CD4-positive, alpha-beta T cell (primary cell): ENCODE measurements around the gene LYRM9. TPM values are rescaled to one million over a fixed set of nuclear protein-coding genes. Genes with fewer than 3 reads are reported as not detected.
"Not testable (repeated sequence)": the region's sequence is repeated elsewhere in the genome, so short reads cannot be mapped to it uniquely, and the experiment has no call there.

Experiments
- ATAC-seq: fragments of 200-7000 bp; cut with Tn5 transposase; one replicate; pipeline ENCODE4 v1.10.0; 2022; ENCODE audit warnings: mild to moderate bottlenecking; ENCODE audit not compliant: poor library complexity
- CTCF ChIA-PET: fragments of 350-600 bp; sonication (Branson Sonifier 250); formaldehyde crosslinking; loops from one replicate; lab custom pipeline; 2021; ENCODE audit warnings: antibody characterized with exemption, inconsistent platforms; lab: Charles Lee
- POLR2A ChIA-PET: fragments of 350-600 bp; sonication (Branson Sonifier 250); formaldehyde crosslinking; loops from one replicate; lab custom pipeline; 2021; ENCODE audit warnings: antibody characterized with exemption, inconsistent platforms; lab: Charles Lee
- DNase-seq, 14 experiments: peaks; one replicate each; pipeline ENCODE4 v3.0.0-alpha.2; 2013 to 2020; ENCODE audit warnings: mixed read lengths in 2 of 14
- H3K27ac ChIP-seq, 2 donors: one replicate each; pipeline versions ENCODE4 v1.5.1 to v1.7.0; 2013; ENCODE audit warnings: low read length in 2 of 2, low read depth in 1 of 2, mild to moderate bottlenecking in 1 of 2
- H3K27me3 ChIP-seq, 2 experiments: 1 replicate in 1 of 2; 2 replicates in 1 of 2; pipeline versions ENCODE4 v1.6.1 to v1.7.0; 2013; ENCODE audit warnings: low read length in 2 of 2, control low read depth in 1 of 2, mild to moderate bottlenecking in 1 of 2, moderate library complexity in 1 of 2; ENCODE audit not compliant: insufficient read depth in 2 of 2, control insufficient read depth in 1 of 2
- H3K36me3 ChIP-seq: one replicate; pipeline ENCODE4 v1.6.1; 2013; ENCODE audit warnings: low read length, control low read depth; ENCODE audit not compliant: insufficient read depth
- H3K4me1 ChIP-seq: one replicate; pipeline ENCODE4 v1.6.1; 2013; ENCODE audit warnings: low read length, control low read depth; ENCODE audit not compliant: insufficient read depth
- H3K4me3 ChIP-seq: one replicate; pipeline ENCODE4 v1.5.1; 2013; ENCODE audit warnings: mild to moderate bottlenecking, low read length, moderate library complexity
- H3K9me3 ChIP-seq, 2 experiments: 1 replicate in 1 of 2; 2 replicates in 1 of 2; pipeline versions ENCODE4 v1.6.1 to v1.7.0; 2013; ENCODE audit warnings: low read length in 2 of 2, mild to moderate bottlenecking in 2 of 2, control low read depth in 1 of 2, moderate library complexity in 1 of 2; ENCODE audit not compliant: control insufficient read depth in 1 of 2, insufficient read depth in 1 of 2
- H3K27ac Mint-ChIP-seq: one replicate; pipeline ENCODE4 v1.8.0; 2020; ENCODE audit warnings: mixed read lengths
- H3K27me3 Mint-ChIP-seq: one replicate; pipeline ENCODE4 v1.8.0; 2021; ENCODE audit warnings: mixed read lengths
- H3K36me3 Mint-ChIP-seq: one replicate; pipeline ENCODE4 v1.8.0; 2021; ENCODE audit warnings: low read depth, mixed read lengths
- H3K4me1 Mint-ChIP-seq: one replicate; pipeline ENCODE4 v1.8.0; 2021; ENCODE audit warnings: low read depth, mixed read lengths
- H3K4me3 Mint-ChIP-seq: one replicate; pipeline ENCODE4 v1.8.0; 2020; ENCODE audit warnings: mild to moderate bottlenecking, mixed read lengths
- H3K9me3 Mint-ChIP-seq: one replicate; pipeline ENCODE4 v1.8.0; 2020; ENCODE audit warnings: mixed read lengths
- intact Hi-C, 2 experiments: fragments of 100-400 bp; cut with DNase I in 1 of 2; cut with micrococcal nuclease in 1 of 2; formaldehyde crosslinking; loops; one replicate each; pipeline versions ENCODE4 v1.15.1 to v1.9.0; 2023 to 2025; cut with DNase I, micrococcal nuclease
- total RNA-seq, 174 experiments: library from RNA in 2 of 174; stranded (reverse) in 2 of 174; gene quantifications; one replicate each; pipeline ENCODE4 v1.2.3 and lab custom pipeline; 2021 to 2026
- TF ChIP-seq, protein P1 (sequence below): fragments of 200-600 bp; IDR thresholded peaks from one replicate; pipeline ENCODE4 v1.8.0; 2022; ENCODE audit warnings: antibody characterized with exemption, mild to moderate bottlenecking

Gene LYRM9
- total RNA-seq, 2 experiments from 2014 or later: 13.0 to 15.7 TPM

DNA sequence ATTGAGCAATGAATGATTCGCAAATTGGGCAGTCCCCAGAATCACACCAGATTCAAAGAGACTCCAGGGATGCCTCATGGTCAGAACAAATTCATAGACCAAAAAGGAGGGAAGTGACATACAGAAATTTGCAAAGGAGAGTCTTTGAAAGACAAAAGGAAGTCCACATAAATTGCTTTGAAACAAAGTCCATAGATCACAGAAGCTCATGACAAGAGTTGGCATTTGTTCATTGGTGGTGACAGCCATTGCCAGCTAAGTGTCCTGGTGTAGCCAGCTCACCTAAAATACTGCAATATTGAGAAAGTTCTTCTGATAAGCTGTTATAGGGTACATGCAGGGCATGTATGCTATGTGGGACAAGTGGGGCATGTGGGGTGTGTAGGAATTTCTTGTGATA is 55.4 kb downstream of the LYRM9 start:
- H3K9me3 ChIP-seq, CTCF ChIA-PET, H3K4me3 Mint-ChIP-seq, ATAC-seq, H3K9me3 Mint-ChIP-seq, H3K4me1 Mint-ChIP-seq, H3K4me3 ChIP-seq, H3K27me3 ChIP-seq, intact Hi-C loops, POLR2A ChIA-PET, H3K36me3 Mint-ChIP-seq, H3K4me1 ChIP-seq, H3K27ac ChIP-seq, H3K27me3 Mint-ChIP-seq, H3K36me3 ChIP-seq, H3K27ac Mint-ChIP-seq, DNase-seq: not testable (repeated sequence)

DNA sequence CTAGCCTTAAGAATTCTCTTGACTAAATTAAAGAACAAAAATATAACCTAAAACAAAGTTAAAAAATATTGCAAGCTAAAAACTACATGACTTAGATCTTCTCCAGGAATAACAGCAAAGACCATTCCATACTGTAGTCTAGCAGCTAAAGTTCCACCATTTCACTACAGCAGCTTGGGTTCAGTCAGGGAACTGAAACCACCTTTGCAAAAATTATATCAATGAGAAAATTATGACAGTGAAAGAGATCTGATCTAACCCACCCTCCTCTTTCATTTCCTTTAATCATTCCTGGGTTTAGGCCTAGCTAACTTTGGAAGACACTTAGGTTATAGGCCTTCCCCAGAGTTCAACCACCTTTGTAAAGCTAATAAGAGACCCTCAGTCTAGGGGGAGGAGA is 56.5 kb downstream of the LYRM9 start:
- ChIA-PET CTCF (interaction anchor here (1.2 kb wide), 1 partner anchor 32 kb away, joined by 3 read pairs; no protein-coding TSS in a partner anchor), POLR2A (no interaction called here)
- ATAC-seq: no peak
- H3K4me1 ChIP-seq: no peaks in the 10 kb centered on the region
- H3K9me3 ChIP-seq: no peaks in the 10 kb centered on the region
- Mint-ChIP-seq H3K36me3 (no peaks in the 10 kb centered on the region), H3K9me3 (no peaks in the 10 kb centered on the region), H3K4me3 (no peak overlapping the region), H3K27ac (no peak overlapping the region), H3K4me1 (no peaks in the 10 kb centered on the region), H3K27me3 (no peaks in the 10 kb centered on the region)
- intact Hi-C loops: no loop called here
- no peak overlapping the region for H3K4me3 ChIP-seq
- H3K36me3 ChIP-seq: no peaks in the 10 kb centered on the region
- no peak for DNase-seq
- no peaks in the 10 kb centered on the region for H3K27me3 ChIP-seq
- no peak overlapping the region for H3K27ac ChIP-seq
- TF ChIP-seq, protein P1, sequence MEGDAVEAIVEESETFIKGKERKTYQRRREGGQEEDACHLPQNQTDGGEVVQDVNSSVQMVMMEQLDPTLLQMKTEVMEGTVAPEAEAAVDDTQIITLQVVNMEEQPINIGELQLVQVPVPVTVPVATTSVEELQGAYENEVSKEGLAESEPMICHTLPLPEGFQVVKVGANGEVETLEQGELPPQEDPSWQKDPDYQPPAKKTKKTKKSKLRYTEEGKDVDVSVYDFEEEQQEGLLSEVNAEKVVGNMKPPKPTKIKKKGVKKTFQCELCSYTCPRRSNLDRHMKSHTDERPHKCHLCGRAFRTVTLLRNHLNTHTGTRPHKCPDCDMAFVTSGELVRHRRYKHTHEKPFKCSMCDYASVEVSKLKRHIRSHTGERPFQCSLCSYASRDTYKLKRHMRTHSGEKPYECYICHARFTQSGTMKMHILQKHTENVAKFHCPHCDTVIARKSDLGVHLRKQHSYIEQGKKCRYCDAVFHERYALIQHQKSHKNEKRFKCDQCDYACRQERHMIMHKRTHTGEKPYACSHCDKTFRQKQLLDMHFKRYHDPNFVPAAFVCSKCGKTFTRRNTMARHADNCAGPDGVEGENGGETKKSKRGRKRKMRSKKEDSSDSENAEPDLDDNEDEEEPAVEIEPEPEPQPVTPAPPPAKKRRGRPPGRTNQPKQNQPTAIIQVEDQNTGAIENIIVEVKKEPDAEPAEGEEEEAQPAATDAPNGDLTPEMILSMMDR: no peak

DNA sequence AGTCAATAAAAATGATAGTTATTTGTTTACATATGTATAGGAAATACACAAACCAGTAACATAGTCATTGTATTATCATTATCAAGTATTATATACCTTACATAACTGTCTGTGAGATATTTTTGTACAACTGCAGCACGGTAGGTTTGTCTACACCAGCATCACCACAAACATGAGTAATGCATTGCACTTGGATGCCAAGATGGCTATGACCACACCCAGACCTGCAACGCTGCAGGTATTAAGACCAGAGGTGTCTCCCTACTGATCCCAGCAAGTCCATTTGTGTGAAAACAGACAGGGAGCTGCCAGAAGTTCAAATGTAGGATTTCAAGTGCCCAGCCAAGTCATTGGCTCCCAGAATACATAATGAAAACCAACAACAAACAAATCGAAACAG is 58.6 kb downstream of the LYRM9 start:
- Mint-ChIP-seq H3K4me3 (no peak overlapping the region), H3K9me3 (no peaks in the 10 kb centered on the region), H3K36me3 (no peaks in the 10 kb centered on the region), H3K27ac (no peak overlapping the region), H3K27me3 (no peaks in the 10 kb centered on the region), H3K4me1 (no peaks in the 10 kb centered on the region)
- H3K4me1 ChIP-seq: no peaks in the 10 kb centered on the region
- H3K4me3 ChIP-seq: no peak overlapping the region
- ChIA-PET POLR2A (no interaction called here), CTCF (no interaction called here)
- intact Hi-C loops: no loop called here
- H3K9me3 ChIP-seq: no peaks in the 10 kb centered on the region
- H3K27ac ChIP-seq: no peak overlapping the region
- no peaks in the 10 kb centered on the region for H3K36me3 ChIP-seq
- DNase-seq: no peak
- ATAC-seq: no peak
- TF ChIP-seq, protein P1: no peak
- H3K27me3 ChIP-seq: no peaks in the 10 kb centered on the region

DNA sequence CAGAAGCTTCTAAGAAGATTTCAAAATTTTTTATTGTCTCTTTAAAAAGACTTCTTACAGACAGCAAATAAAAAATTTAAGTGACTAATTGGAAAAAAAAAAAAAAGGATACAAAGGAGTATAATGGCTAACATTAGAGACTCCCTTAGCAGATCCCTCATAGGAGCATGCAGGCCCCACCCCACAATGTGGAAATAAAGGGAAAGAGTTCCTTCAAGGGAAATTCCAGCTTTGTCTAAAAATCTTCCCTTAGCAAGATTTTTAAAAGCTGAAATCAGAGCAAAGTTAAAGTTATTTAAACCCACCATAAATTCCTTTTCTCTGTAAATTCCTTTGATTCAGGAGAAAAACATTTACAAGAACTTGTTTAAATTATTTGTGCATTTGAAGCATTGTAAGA is 60.3 kb downstream of the LYRM9 start:
- Mint-ChIP-seq H3K27me3 (no peaks in the 10 kb centered on the region), H3K36me3 (no peaks in the 10 kb centered on the region), H3K4me3 (no peak overlapping the region), H3K4me1 (no peaks in the 10 kb centered on the region), H3K27ac (no peak overlapping the region), H3K9me3 (no peaks in the 10 kb centered on the region)
- Histone ChIP-seq H3K9me3 (no peaks in the 10 kb centered on the region), H3K27ac (no peak overlapping the region), H3K36me3 (no peaks in the 10 kb centered on the region), H3K4me3 (no peak overlapping the region), H3K27me3 (peaks cover 0 to 2% of the 10 kb centered on the region in 2 experiments), H3K4me1 (no peaks in the 10 kb centered on the region)
- intact Hi-C loops: no loop called here
- ATAC-seq (no peak), DNase-seq (no peak)
- ChIA-PET CTCF (interaction anchor here (1.5 kb wide), 1 partner anchor 28 kb away, joined by 4 read pairs; no protein-coding TSS in a partner anchor), POLR2A (interaction anchor here (0.6 kb wide), 1 partner anchor 662 kb away, joined by 3 read pairs; no protein-coding TSS in a partner anchor)
- TF ChIP-seq, protein P1: no peak

DNA sequence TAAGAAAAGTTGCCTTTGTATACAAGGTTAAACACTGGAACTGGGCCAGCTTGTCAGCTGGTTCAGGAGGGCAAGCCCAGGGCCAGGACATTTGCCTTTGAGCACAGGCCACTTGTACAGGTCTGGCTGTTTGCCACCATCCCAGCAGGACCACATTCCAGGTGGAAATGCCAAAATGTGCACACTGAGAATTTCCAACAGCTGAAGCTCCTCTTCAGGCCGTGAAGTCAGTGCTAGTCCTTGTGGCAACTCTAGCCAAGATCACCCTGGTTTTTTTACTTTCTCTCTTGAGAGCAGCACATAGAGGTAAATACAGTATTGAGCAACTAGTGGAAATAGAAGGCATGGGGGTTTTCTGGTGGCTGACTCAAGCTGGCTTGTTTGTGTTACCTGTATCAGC is 63.3 kb downstream of the LYRM9 start:
- H3K36me3 Mint-ChIP-seq, H3K4me1 Mint-ChIP-seq, H3K27me3 ChIP-seq, intact Hi-C loops, H3K27me3 Mint-ChIP-seq, H3K9me3 ChIP-seq, POLR2A ChIA-PET, H3K4me3 Mint-ChIP-seq, CTCF ChIA-PET, H3K4me1 ChIP-seq, H3K27ac Mint-ChIP-seq, H3K9me3 Mint-ChIP-seq, DNase-seq, ATAC-seq, H3K4me3 ChIP-seq, H3K27ac ChIP-seq, H3K36me3 ChIP-seq: not testable (repeated sequence)
